ENCODE results near the gene CYP20A1. TPM values are rescaled to one million over a fixed set of nuclear protein-coding genes. Genes with fewer than 3 reads are reported as not detected.
"Not testable (repeated sequence)": the region's sequence is repeated elsewhere in the genome, so short reads cannot be mapped to it uniquely, and the experiment has no call there.

The CYP20A1 gene
- total and polyA plus RNA-seq, 9 of the 15 experiments (the other 6 are each of a cell fraction or from before 2014, with no cell fraction given) = 10.3 to 31.7 (median 12.4) TPM

DNA sequence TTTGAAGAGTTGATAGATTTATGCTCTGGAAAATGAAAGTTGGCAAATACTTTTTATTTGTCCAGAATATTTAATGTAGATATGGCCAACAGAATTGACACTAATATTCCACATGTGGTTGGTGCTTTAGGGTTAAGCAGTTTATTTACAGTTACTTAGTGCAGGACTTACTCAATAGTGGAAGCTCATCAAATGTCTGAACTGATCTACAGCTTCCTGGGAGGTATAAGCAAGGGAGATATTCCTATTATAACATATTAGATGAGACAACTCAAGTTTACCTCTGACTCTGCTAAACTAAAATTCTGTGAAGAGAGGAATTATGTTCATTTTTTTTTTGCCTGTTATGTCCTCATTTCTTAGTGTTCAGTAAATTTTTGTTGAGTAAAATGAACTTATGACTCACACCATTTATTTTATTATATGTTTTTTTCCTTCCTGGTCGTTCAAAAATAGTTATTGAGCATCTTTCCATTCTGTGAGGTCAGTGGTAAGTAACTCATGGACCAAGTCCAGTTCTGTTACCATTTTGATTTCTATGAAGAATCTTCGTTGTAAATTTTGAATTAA, 103.0 kb downstream of the CYP20A1 start (continued):
- TF ChIP-seq, protein P1, sequence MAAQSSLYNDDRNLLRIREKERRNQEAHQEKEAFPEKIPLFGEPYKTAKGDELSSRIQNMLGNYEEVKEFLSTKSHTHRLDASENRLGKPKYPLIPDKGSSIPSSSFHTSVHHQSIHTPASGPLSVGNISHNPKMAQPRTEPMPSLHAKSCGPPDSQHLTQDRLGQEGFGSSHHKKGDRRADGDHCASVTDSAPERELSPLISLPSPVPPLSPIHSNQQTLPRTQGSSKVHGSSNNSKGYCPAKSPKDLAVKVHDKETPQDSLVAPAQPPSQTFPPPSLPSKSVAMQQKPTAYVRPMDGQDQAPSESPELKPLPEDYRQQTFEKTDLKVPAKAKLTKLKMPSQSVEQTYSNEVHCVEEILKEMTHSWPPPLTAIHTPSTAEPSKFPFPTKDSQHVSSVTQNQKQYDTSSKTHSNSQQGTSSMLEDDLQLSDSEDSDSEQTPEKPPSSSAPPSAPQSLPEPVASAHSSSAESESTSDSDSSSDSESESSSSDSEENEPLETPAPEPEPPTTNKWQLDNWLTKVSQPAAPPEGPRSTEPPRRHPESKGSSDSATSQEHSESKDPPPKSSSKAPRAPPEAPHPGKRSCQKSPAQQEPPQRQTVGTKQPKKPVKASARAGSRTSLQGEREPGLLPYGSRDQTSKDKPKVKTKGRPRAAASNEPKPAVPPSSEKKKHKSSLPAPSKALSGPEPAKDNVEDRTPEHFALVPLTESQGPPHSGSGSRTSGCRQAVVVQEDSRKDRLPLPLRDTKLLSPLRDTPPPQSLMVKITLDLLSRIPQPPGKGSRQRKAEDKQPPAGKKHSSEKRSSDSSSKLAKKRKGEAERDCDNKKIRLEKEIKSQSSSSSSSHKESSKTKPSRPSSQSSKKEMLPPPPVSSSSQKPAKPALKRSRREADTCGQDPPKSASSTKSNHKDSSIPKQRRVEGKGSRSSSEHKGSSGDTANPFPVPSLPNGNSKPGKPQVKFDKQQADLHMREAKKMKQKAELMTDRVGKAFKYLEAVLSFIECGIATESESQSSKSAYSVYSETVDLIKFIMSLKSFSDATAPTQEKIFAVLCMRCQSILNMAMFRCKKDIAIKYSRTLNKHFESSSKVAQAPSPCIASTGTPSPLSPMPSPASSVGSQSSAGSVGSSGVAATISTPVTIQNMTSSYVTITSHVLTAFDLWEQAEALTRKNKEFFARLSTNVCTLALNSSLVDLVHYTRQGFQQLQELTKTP (IDR thresholded peaks at IDR 0.05; ENCODE audit: low read depth in 1 of 2, partially characterized antibody in 2 of 2) = no peak
- TF ChIP-seq ZNF436 (CRISPR knock-in tag; IDR thresholded peaks at IDR 0.05) (no peak), ZNF184 (CRISPR knock-in tag; IDR thresholded peaks at IDR 0.05) (no peak), BCLAF1 (IDR thresholded peaks at IDR 0.05; ENCODE audit: borderline replicate concordance in 1 of 2, control insufficient read depth in 1 of 2, low read depth in 2 of 2, low read length in 1 of 2) (no peak), ZEB2 (IDR thresholded peaks at IDR 0.05) (no peak), ZNF263 (CRISPR knock-in tag; IDR thresholded peaks at IDR 0.05; ENCODE audit: borderline replicate concordance) (no peak), GATAD2B (IDR thresholded peaks at IDR 0.05; ENCODE audit: borderline replicate concordance) (no peak), ZNF174 (CRISPR knock-in tag; IDR thresholded peaks at IDR 0.05) (no peak), RBM25 (IDR thresholded peaks at IDR 0.05; ENCODE audit: low read depth, low read length, severe bottlenecking) (no peak), PHTF2 (CRISPR knock-in tag; IDR thresholded peaks at IDR 0.05) (no peak)

DNA sequence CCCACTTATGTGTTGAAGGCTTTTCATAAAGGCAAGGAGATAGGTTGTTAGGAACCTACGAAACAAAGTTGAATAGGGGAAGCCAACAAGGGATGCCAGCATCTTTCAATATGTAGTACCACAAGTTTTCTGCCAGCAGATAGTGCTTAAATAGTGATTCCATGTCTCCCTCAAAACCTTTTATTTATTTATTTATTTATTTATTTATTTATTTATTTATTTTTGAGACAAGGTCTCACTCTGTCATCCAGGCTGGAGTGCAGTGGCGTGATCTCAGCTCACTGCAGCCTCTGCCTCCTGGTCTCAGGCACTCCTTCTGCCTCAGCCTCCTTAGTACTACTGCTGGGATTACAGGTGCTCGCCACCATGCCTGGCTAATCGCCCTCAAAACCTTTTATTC, 103.6 kb downstream of the CYP20A1 start:
- H3K9ac ChIP-seq (ENCODE audit: insufficient read depth in 1 of 2, low read depth in 2 of 2, low read length in 2 of 2); H3K27me3 ChIP-seq (ENCODE audit: control insufficient read depth in 2 of 2, insufficient read depth in 2 of 2, low read length in 2 of 2); intact Hi-C loops (cut with micrococcal nuclease); ATAC-seq; H3K9me1 ChIP-seq (ENCODE audit: control insufficient read depth, insufficient read depth, low read length); in situ Hi-C loops (cut with MboI); H2AFZ ChIP-seq (ENCODE audit: low read depth, low read length); FAIRE-seq; POLR2A ChIA-PET; H3K36me3 ChIP-seq (ENCODE audit: control insufficient read depth, insufficient read depth, low read length); H3K27ac ChIP-seq (ENCODE audit: extremely low read depth, low read depth, low read length); H3K79me2 ChIP-seq (ENCODE audit: control insufficient read depth, insufficient read depth, low read length); CTCF ChIA-PET (ENCODE audit: low intra/inter-chr PET ratio); H3K9me3 ChIP-seq (replicated peaks; ENCODE audit: control insufficient read depth, insufficient read depth, low read depth, low read length); H4K20me1 ChIP-seq (replicated peaks; ENCODE audit: control insufficient read depth, insufficient read depth, low read length); H3K4me3 ChIP-seq; BruUV-seq (replicated peaks); DNase-seq (ENCODE audit: extremely low read depth in 1 of 4, low spot score in 3 of 4); H3K4me2 ChIP-seq (ENCODE audit: insufficient read depth, low read length): not testable (repeated sequence)
- WGBS (ENCODE audit: insufficient coverage, low coverage, missing lambda C conversion rate) = 100% methylated on average over 4 of the region's 4 CpGs
- H3K4me1 ChIP-seq (replicated peaks in 1 of 2; ENCODE audit: control insufficient read depth in 2 of 2, insufficient read depth in 2 of 2, low read length in 2 of 2) = peaks cover 0 to 15% of the 10 kb centered on the region in 2 experiments; a peak in 2 of 5 replicates

Data from K562 (cell line).